CD4-positive, CD25-positive, alpha-beta regulatory T cell (primary cell): Measurements from ENCODE around the gene CRYBG2. TPM values are rescaled to one million over a fixed set of nuclear protein-coding genes. Genes with fewer than 3 reads are reported as not detected.
A peak's percentile ranks its signal among the peaks of the same experiment; 100 is the strongest.

ENCODE experiments used
- ATAC-seq, 2 donors: fragments of 150-1000 bp; cut with Tn5 transposase; one replicate each; pipeline ENCODE4 v1.10.0; 2021; ENCODE audit warnings: low read depth in 2 of 2, moderate number of reproducible peaks in 2 of 2, moderate library complexity in 1 of 2
- DNase-seq, 3 donors: peaks; one replicate each; pipeline versions ENCODE4 v3.0.0 to v3.0.0-alpha.2; 2012 to 2022; ENCODE audit warnings: mixed read lengths in 1 of 3
- H3K27ac ChIP-seq: one replicate; pipeline ENCODE4 v1.7.0; 2013; ENCODE audit warnings: mild to moderate bottlenecking, low read length; ENCODE audit not compliant: insufficient read depth, poor library complexity, severe bottlenecking
- H3K27me3 ChIP-seq: one replicate; pipeline ENCODE4 v1.7.0; 2013; ENCODE audit warnings: low read length; ENCODE audit not compliant: control insufficient read depth, insufficient read depth
- H3K36me3 ChIP-seq: one replicate; pipeline ENCODE4 v1.7.0; 2013; ENCODE audit warnings: mild to moderate bottlenecking, low read length, moderate library complexity; ENCODE audit not compliant: control insufficient read depth, insufficient read depth
- H3K4me1 ChIP-seq: 2 replicates; pipeline ENCODE4 v1.7.0; 2013; ENCODE audit warnings: mild to moderate bottlenecking, low read length; ENCODE audit not compliant: insufficient read depth, control insufficient read depth, poor library complexity, severe bottlenecking
- H3K4me3 ChIP-seq: one replicate; pipeline ENCODE4 v1.7.0; 2013; ENCODE audit warnings: low read depth, mild to moderate bottlenecking, low read length, moderate library complexity
- H3K9me3 ChIP-seq, 2 experiments: 1 replicate in 1 of 2; 2 replicates in 1 of 2; pipeline ENCODE4 v1.7.0; 2013; ENCODE audit warnings: low read length in 2 of 2, mild to moderate bottlenecking in 1 of 2, moderate library complexity in 1 of 2; ENCODE audit not compliant: control insufficient read depth in 2 of 2
- H3K27ac Mint-ChIP-seq, 3 donors: one replicate each; pipeline ENCODE4 v1.8.0; 2020 to 2022; ENCODE audit warnings: mild to moderate bottlenecking in 3 of 3, mixed read lengths in 3 of 3, moderate library complexity in 2 of 3
- H3K27me3 Mint-ChIP-seq: one replicate; pipeline ENCODE4 v1.8.0; 2022; ENCODE audit warnings: mild to moderate bottlenecking, mixed read lengths
- H3K36me3 Mint-ChIP-seq: one replicate; pipeline ENCODE4 v1.8.0; 2020; ENCODE audit warnings: mixed read lengths
- H3K4me1 Mint-ChIP-seq, 4 donors: one replicate each; pipeline ENCODE4 v1.8.0; 2020 to 2022; ENCODE audit warnings: mixed read lengths in 4 of 4, mild to moderate bottlenecking in 1 of 4
- H3K4me3 Mint-ChIP-seq, 4 donors: one replicate each; pipeline ENCODE4 v1.8.0; 2020 to 2022; ENCODE audit warnings: mild to moderate bottlenecking in 4 of 4, mixed read lengths in 4 of 4, moderate library complexity in 3 of 4
- H3K9me3 Mint-ChIP-seq, 7 donors: one replicate each; pipeline ENCODE4 v1.8.0; 2020 to 2022; ENCODE audit warnings: mixed read lengths in 7 of 7, mild to moderate bottlenecking in 3 of 7, moderate library complexity in 2 of 7
- polyA plus RNA-seq, 4 donors: library from polyadenylated mRNA; unstranded; fragments of 300-500 nt; fragmentation: Illumina TruSeq; gene quantifications; one replicate each; pipeline ENCODE4 v1.2.3, GENCODE V29; 2021
- total RNA-seq: library from RNA; stranded (reverse); gene quantifications from one replicate; pipeline ENCODE4 v1.2.3, GENCODE V29; 2022

CRYBG2 gene
- 2.3 TPM for total RNA-seq
- 1 to 10 TPM in 3 of 4 donors, not detected in 1; 1.0 to 2.0 (median 1.3) TPM for polyA plus RNA-seq

- Mint-ChIP-seq H3K4me3 (no peak within 1 kb of the TSS), H3K4me1 (peaks cover 0 to 15% (median 12%) of the 10 kb centered on the region in 4 donors), H3K27ac (no peak within 1 kb of the TSS), H3K9me3 (no peaks in the 10 kb centered on the region), H3K27me3 (no peaks in the 10 kb centered on the region), H3K36me3 (no peaks in the 10 kb centered on the region)
- no peaks in the 10 kb centered on the region for H3K9me3 ChIP-seq
- no peak for DNase-seq
- no peaks in the 10 kb centered on the region for H3K36me3 ChIP-seq
- H3K4me1 ChIP-seq: peaks cover 10% of the 10 kb centered on the region
- no peak within 1 kb of the TSS for H3K27ac ChIP-seq
- ATAC-seq: no peak
- H3K27me3 ChIP-seq: no peaks in the 10 kb centered on the region
- H3K4me3 ChIP-seq: no peak within 1 kb of the TSS
Observed at GRCh38 chr1:26353976-26354820, at the start of gene CRYBG2. CRYBG2 (minus strand) TSS chr1:26354130; CDS start chr1:26346657, 7,473 bp downstream.

GRCh38 chr1:26403656-26404055 is 49.7 kb upstream of the CRYBG2 start:
- Histone ChIP-seq H3K27me3 (peaks cover 5% of the 10 kb centered on the region), H3K4me1 (peaks cover under 1% of the 10 kb centered on the region), H3K4me3 (no peak overlapping the region), H3K36me3 (no peaks in the 10 kb centered on the region), H3K9me3 (no peaks in the 10 kb centered on the region), H3K27ac (no peak overlapping the region)
- DNase-seq (no peak), ATAC-seq (no peak)
- Mint-ChIP-seq H3K4me1 (peaks cover 3 to 5% (median 4%) of the 10 kb centered on the region in 4 donors), H3K27me3 (peaks cover 43% of the 10 kb centered on the region), H3K9me3 (peaks cover 0 to 6% (median 1%) of the 10 kb centered on the region in 7 donors), H3K4me3 (no peak overlapping the region), H3K36me3 (no peaks in the 10 kb centered on the region), H3K27ac (no peak overlapping the region)

- Mint-ChIP-seq H3K36me3 (no peaks in the 10 kb centered on the region), H3K27me3 (peaks cover 36% of the 10 kb centered on the region), H3K4me3 (no peak overlapping the region), H3K9me3 (peaks cover 0 to 6% (median 0%) of the 10 kb centered on the region in 7 donors), H3K4me1 (no peaks in the 10 kb centered on the region), H3K27ac (no peak overlapping the region)
- Histone ChIP-seq H3K27me3 (peaks cover 5% of the 10 kb centered on the region), H3K4me1 (no peaks in the 10 kb centered on the region), H3K4me3 (no peak overlapping the region), H3K9me3 (no peaks in the 10 kb centered on the region), H3K36me3 (no peaks in the 10 kb centered on the region), H3K27ac (no peak overlapping the region)
- ATAC-seq (no peak), DNase-seq (no peak)
Observed at GRCh38 chr1:26401891-26402290, 48.0 kb upstream of the CRYBG2 start.

GRCh38 chr1:26399034-26399433 is 45.1 kb upstream of the CRYBG2 start:
- Histone ChIP-seq H3K4me1 (no peaks in the 10 kb centered on the region), H3K9me3 (no peaks in the 10 kb centered on the region), H3K27me3 (peaks cover 2% of the 10 kb centered on the region), H3K36me3 (no peaks in the 10 kb centered on the region), H3K4me3 (no peak overlapping the region), H3K27ac (no peak overlapping the region)
- Mint-ChIP-seq H3K9me3 (peaks cover 0 to 4% (median 0%) of the 10 kb centered on the region in 7 donors), H3K27ac (no peak overlapping the region), H3K36me3 (no peaks in the 10 kb centered on the region), H3K4me1 (peaks cover 3 to 6% (median 4%) of the 10 kb centered on the region in 4 donors), H3K4me3 (no peak overlapping the region), H3K27me3 (peaks cover 23% of the 10 kb centered on the region)
- no peak for DNase-seq
- no peak for ATAC-seq

- Histone ChIP-seq H3K9me3 (no peaks in the 10 kb centered on the region), H3K27me3 (no peaks in the 10 kb centered on the region), H3K4me1 (peaks cover 4% of the 10 kb centered on the region), H3K27ac (no peak overlapping the region), H3K36me3 (no peaks in the 10 kb centered on the region), H3K4me3 (no peak overlapping the region)
- H3K27me3 Mint-ChIP-seq: peaks cover 5% of the 10 kb centered on the region
- H3K27ac Mint-ChIP-seq: peak overlapping the region in 1 of 3 donors; percentile 54
- DNase-seq (no peak), ATAC-seq (no peak)
- no peak overlapping the region for H3K4me3 Mint-ChIP-seq
- H3K9me3 Mint-ChIP-seq: no peaks in the 10 kb centered on the region
- H3K4me1 Mint-ChIP-seq: peaks cover 4 to 16% (median 13%) of the 10 kb centered on the region in 4 donors
- H3K36me3 Mint-ChIP-seq: no peaks in the 10 kb centered on the region
Observed at GRCh38 chr1:26395754-26396153, 41.8 kb upstream of the CRYBG2 start.

- Histone ChIP-seq H3K4me3 (no peak overlapping the region), H3K27ac (no peak overlapping the region), H3K4me1 (peaks cover 11% of the 10 kb centered on the region), H3K27me3 (no peaks in the 10 kb centered on the region), H3K9me3 (no peaks in the 10 kb centered on the region), H3K36me3 (no peaks in the 10 kb centered on the region)
- DNase-seq: peak in 2 of 3 donors; percentile 57 to 76
- H3K27ac Mint-ChIP-seq: peak overlapping the region in 1 of 3 donors; percentile 2
- peaks cover 7% of the 10 kb centered on the region for H3K27me3 Mint-ChIP-seq
- no peaks in the 10 kb centered on the region for H3K9me3 Mint-ChIP-seq
- peaks cover 4 to 38% (median 13%) of the 10 kb centered on the region in 4 donors for H3K4me1 Mint-ChIP-seq
- peak overlapping the region in 1 of 4 donors; percentile 24 for H3K4me3 Mint-ChIP-seq
- peak; percentile 62 to 68 for ATAC-seq
- no peaks in the 10 kb centered on the region for H3K36me3 Mint-ChIP-seq
Observed at GRCh38 chr1:26391450-26391849, 37.5 kb upstream of the CRYBG2 start.

- DNase-seq (no peak), ATAC-seq (no peak)
- no peak overlapping the region for H3K27ac Mint-ChIP-seq
- H3K27me3 Mint-ChIP-seq: peaks cover 4% of the 10 kb centered on the region
- peaks cover 9 to 48% (median 20%) of the 10 kb centered on the region in 4 donors for H3K4me1 Mint-ChIP-seq
- Histone ChIP-seq H3K9me3 (no peaks in the 10 kb centered on the region), H3K27me3 (no peaks in the 10 kb centered on the region), H3K36me3 (no peaks in the 10 kb centered on the region), H3K4me1 (peaks cover 25% of the 10 kb centered on the region), H3K4me3 (no peak overlapping the region), H3K27ac (no peak overlapping the region)
- no peak overlapping the region for H3K4me3 Mint-ChIP-seq
- H3K36me3 Mint-ChIP-seq: no peaks in the 10 kb centered on the region
- H3K9me3 Mint-ChIP-seq: no peaks in the 10 kb centered on the region
Observed at GRCh38 chr1:26389604-26390247, 35.8 kb upstream of the CRYBG2 start.
